ENCODE results near the gene EFNA1. TPM values are rescaled to one million over a fixed set of nuclear protein-coding genes. Genes with fewer than 3 reads are reported as not detected.

Gene EFNA1
- total and polyA plus RNA-seq, 2 of the 4 experiments (the other 2 are of a cell fraction), result 0.90 to 1.6 TPM

- Histone ChIP-seq H2AK9ac (replicated peaks; ENCODE audit: low read depth, low read length, poor library complexity) (no peak overlapping the region), H3K9ac (ENCODE audit: low read depth, low read length) (no peak overlapping the region), H3K4me3 (ENCODE audit: insufficient read depth, low read depth, low read length) (no peak overlapping the region), H3K56ac (ENCODE audit: extremely low read depth, insufficient read depth, low read length) (no peak overlapping the region), H3K9me3 (ENCODE audit: control insufficient read depth, insufficient read depth, low read length) (no peaks in the 10 kb centered on the region), H3K27ac (ENCODE audit: insufficient read depth, low read length) (no peak overlapping the region), H3K23ac (ENCODE audit: low read depth, low read length) (no peak overlapping the region), H2BK5ac (ENCODE audit: low read depth, low read length, poor library complexity, severe bottlenecking) (no peak overlapping the region), H4K20me1 (ENCODE audit: insufficient read depth, low read length) (no peaks in the 10 kb centered on the region), H2BK120ac (ENCODE audit: low read depth, low read length) (no peak overlapping the region), H3K18ac (ENCODE audit: low read depth, low read length) (no peak overlapping the region), H4K8ac (ENCODE audit: low read depth in 2 of 2, low read length in 2 of 2) (no peak overlapping the region), H3K79me1 (ENCODE audit: low read depth in 1 of 2, low read length in 2 of 2) (peaks cover 21 to 31% of the 10 kb centered on the region in 2 experiments), H2BK15ac (ENCODE audit: low read depth, low read length) (no peak overlapping the region), H3K9me1 (ENCODE audit: insufficient read depth, low read length) (peaks cover 10% of the 10 kb centered on the region; the same call in 1 of the 2 replicates), H3K4me1 (ENCODE audit: control insufficient read depth, insufficient read depth, low read length) (peaks cover 2% of the 10 kb centered on the region; the same call in 1 of the 2 replicates), H3K4me2 (ENCODE audit: low read depth, low read length) (no peak overlapping the region), H3K4ac (ENCODE audit: low read depth, low read length) (no peak overlapping the region), H2AFZ (replicated peaks; ENCODE audit: low read length, poor library complexity) (no peak overlapping the region), H4K5ac (ENCODE audit: low read depth, low read length) (no peak overlapping the region), H3K27me3 (ENCODE audit: control insufficient read depth, insufficient read depth, low read length) (peaks cover 8% of the 10 kb centered on the region; the same call in 1 of the 2 replicates), H4K91ac (ENCODE audit: insufficient read depth, low read depth, low read length) (no peak overlapping the region), H2AK5ac (ENCODE audit: low read depth, low read length) (no peak overlapping the region), H2BK20ac (ENCODE audit: low read depth, low read length) (no peak overlapping the region), H3K14ac (replicated peaks; ENCODE audit: low read depth, low read length) (no peak overlapping the region), H3K36me3 (ENCODE audit: control insufficient read depth, insufficient read depth, low read length) (peaks cover 3% of the 10 kb centered on the region; the same call in 1 of the 2 replicates)
- ChIA-PET CTCF (no interaction called here), POLR2A (ENCODE audit: unreplicated experiment) (no interaction called here)
- intact Hi-C loops (cut with micrococcal nuclease) (no loop called here), in situ Hi-C loops (cut with MboI; ENCODE audit: low sequenced_read_pairs) (no loop called here), dilution Hi-C loops (cut with HindIII; ENCODE audit: low sequenced_read_pairs, unreplicated experiment) (no loop called here)
- WGBS, 2 experiments (ENCODE audit: extremely low coverage in 2 of 2, insufficient read length in 1 of 2), result no CpG with 5 or more reads among the region's 7 CpGs
- no peak for DNase-seq
- no peak for ATAC-seq (ENCODE audit: low read depth)
- TF ChIP-seq POLR2A (IDR thresholded peaks at IDR 0.05; ENCODE audit: low read depth, low read length) (no peak), CTCF (conservative IDR thresholded peaks at IDR 0.05; ENCODE audit: low read depth, low read length) (no peak), USF2 (IDR thresholded peaks at IDR 0.05; ENCODE audit: low read depth, low read length) (no peak), CHD1 (IDR thresholded peaks at IDR 0.05; ENCODE audit: low read depth, low read length) (no peak), RFX5 (IDR thresholded peaks at IDR 0.05; ENCODE audit: low read depth, low read length) (no peak), SMC3 (IDR thresholded peaks at IDR 0.05; ENCODE audit: low read depth, low read length) (no peak), MXI1 (IDR thresholded peaks at IDR 0.05; ENCODE audit: borderline replicate concordance, low read depth, low read length) (no peak), BHLHE40 (IDR thresholded peaks at IDR 0.05; ENCODE audit: low read depth, low read length) (no peak), RAD21 (IDR thresholded peaks at IDR 0.05; ENCODE audit: low read length) (no peak), RCOR1 (IDR thresholded peaks at IDR 0.05; ENCODE audit: insufficient replicate concordance, low read length) (no peak), NFE2L2 (IDR thresholded peaks at IDR 0.05; ENCODE audit: low read depth, low read length) (no peak), CEBPB (IDR thresholded peaks at IDR 0.05; ENCODE audit: low read depth, low read length) (no peak), MAFK (IDR thresholded peaks at IDR 0.05; ENCODE audit: low read depth, low read length) (no peak)
- no TSS peak for BruUV-seq (replicated peaks)
Measured at GRCh38 chr1:155141749-155142148, 14.1 kb downstream of the EFNA1 start.
